ENCODE data around the gene FAF2. TPM values are rescaled to one million over a fixed set of nuclear protein-coding genes. Genes with fewer than 3 reads are reported as not detected.

Gene FAF2
- total and polyA plus RNA-seq, 10 of the 15 experiments (the other 5 are each of a cell fraction or from before 2014, with no cell fraction given): 19.0 to 45.1 (median 35.6) TPM

GRCh38 chr5:176521699-176522263, 73.6 kb downstream of the FAF2 start (continued):
- no peak for TF ChIP-seq ZNF592 (IDR thresholded peaks at IDR 0.05)
- TF ChIP-seq ZBED1 (IDR thresholded peaks at IDR 0.05; ENCODE audit: borderline replicate concordance): no peak
- TF ChIP-seq ZBTB4 (CRISPR knock-in tag; IDR thresholded peaks at IDR 0.05): no peak
- TF ChIP-seq CHD4 (IDR thresholded peaks at IDR 0.05): no peak
- no peak for TF ChIP-seq IRF3 (IDR thresholded peaks at IDR 0.05)

Measured in GM12878 (cell line).